NCI-H510A (cell line): ENCODE data around the gene MED13L.
A peak's percentile ranks its signal among the peaks of the same experiment; 100 is the strongest.
"Not testable (repeated sequence)": the region's sequence is repeated elsewhere in the genome, so short reads cannot be mapped to it uniquely, and the experiment has no call there.

ENCODE experiments used
- DNase-seq: peaks from one replicate; lab custom pipeline; 2025; lab: John Stamatoyannopoulos, UW

Gene MED13L

GRCh38 chr12:116153113-116153512, 124.4 kb downstream of the MED13L start:
- no peak for DNase-seq

GRCh38 chr12:116152268-116152667, 125.2 kb downstream of the MED13L start:
- DNase-seq, result no peak

- DNase-seq, result no peak
These were observed 127.0 kb downstream of the MED13L start for GRCh38 chr12:116150452-116150851.

- no peak for DNase-seq
These were observed 127.5 kb downstream of the MED13L start for GRCh38 chr12:116150001-116150400.

- DNase-seq, result no peak
These were observed 128.6 kb downstream of the MED13L start for GRCh38 chr12:116148844-116149243.

GRCh38 chr12:116146386-116146785, 131.1 kb downstream of the MED13L start:
- no peak for DNase-seq

- no peak for DNase-seq
These were observed 132.0 kb downstream of the MED13L start for GRCh38 chr12:116145451-116145850.

- no peak for DNase-seq
These were observed 133.1 kb downstream of the MED13L start for GRCh38 chr12:116144384-116144783.

GRCh38 chr12:116143909-116144308, 133.6 kb downstream of the MED13L start:
- no peak for DNase-seq

- no peak for DNase-seq
These were observed 134.3 kb downstream of the MED13L start for GRCh38 chr12:116142936-116143898.

- no peak for DNase-seq
These were observed 135.7 kb downstream of the MED13L start for GRCh38 chr12:116141833-116142162.

GRCh38 chr12:116141110-116141832, 136.2 kb downstream of the MED13L start:
- DNase-seq, result no peak

- DNase-seq, result no peak
These were observed 137.0 kb downstream of the MED13L start for GRCh38 chr12:116140529-116140928.

GRCh38 chr12:116138781-116139180, 138.7 kb downstream of the MED13L start:
- no peak for DNase-seq

GRCh38 chr12:116138364-116138763, 139.1 kb downstream of the MED13L start:
- no peak for DNase-seq

- DNase-seq, result no peak
These were observed 140.2 kb downstream of the MED13L start for GRCh38 chr12:116137318-116137717.

- DNase-seq, result no peak
These were observed 141.2 kb downstream of the MED13L start for GRCh38 chr12:116136340-116136739.

GRCh38 chr12:116135209-116135930, 142.1 kb downstream of the MED13L start:
- peak; percentile 42 for DNase-seq

- DNase-seq, result no peak
These were observed 143.8 kb downstream of the MED13L start for GRCh38 chr12:116133636-116134214.

- DNase-seq, result no peak
These were observed 144.3 kb downstream of the MED13L start for GRCh38 chr12:116133149-116133548.

- DNase-seq, result not testable (repeated sequence)
These were observed 145.5 kb downstream of the MED13L start for GRCh38 chr12:116131987-116132386.

- DNase-seq, result no peak
These were observed 146.3 kb downstream of the MED13L start for GRCh38 chr12:116131176-116131575.
